ENCODE results near the gene RHBDD2.

- TF ChIP-seq CTCF (IDR thresholded peaks at IDR 0.05) (peak; percentile 59 to 97 (median 90)), POLR2A (IDR thresholded peaks at IDR 0.05) (no peak)
Measured at GRCh38 chr7:75866489-75867389, 12.1 kb upstream of the RHBDD2 start.
